Stimulated activated CD4-positive, alpha-beta T cell treated with anti-CD3 and anti-CD28 coated beads, Interleukin-2, amount 100 ng/mL, for 48 hours (primary cell): ENCODE results near the gene ITCH.
"Not testable (repeated sequence)": the region's sequence is repeated elsewhere in the genome, so short reads cannot be mapped to it uniquely, and the experiment has no call there.

Experiments used
- DNase-seq, 2 donors: peaks; one replicate each; pipeline ENCODE4 v3.0.0-alpha.2; 2020

Gene ITCH

DNA sequence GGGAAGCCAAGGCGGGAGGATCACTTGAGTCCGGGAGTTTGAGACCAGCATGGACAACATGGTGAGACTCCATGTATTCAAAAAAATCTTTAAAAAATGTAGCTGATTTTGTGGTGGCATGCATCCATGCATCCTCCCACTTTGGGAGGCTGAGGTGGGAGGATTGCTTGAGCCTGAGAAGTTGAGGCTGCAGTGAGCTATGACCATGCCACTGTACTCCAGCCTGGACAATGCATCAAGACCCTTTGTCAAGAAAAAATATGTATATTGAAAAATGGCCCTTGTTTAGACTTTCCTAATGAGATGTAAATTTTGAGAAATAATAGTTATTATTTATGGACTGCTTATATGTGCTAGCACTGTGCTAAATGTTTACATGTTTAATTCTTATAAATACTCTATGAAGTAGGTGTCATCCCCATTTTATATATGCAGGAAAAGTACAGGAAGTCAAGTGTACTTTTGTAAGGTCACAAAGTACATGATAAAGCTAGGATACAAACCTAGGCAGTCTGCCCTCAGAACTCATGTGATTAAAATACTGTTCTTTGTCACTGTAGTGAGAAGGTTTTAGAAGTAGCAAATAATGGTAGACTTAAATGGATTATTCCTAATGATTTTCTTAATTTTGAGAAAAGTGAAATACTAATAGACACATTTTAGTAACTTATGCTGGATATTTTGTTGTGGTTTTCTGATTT, 58.8 kb downstream of the ITCH start:
- DNase-seq, result no peak

DNA sequence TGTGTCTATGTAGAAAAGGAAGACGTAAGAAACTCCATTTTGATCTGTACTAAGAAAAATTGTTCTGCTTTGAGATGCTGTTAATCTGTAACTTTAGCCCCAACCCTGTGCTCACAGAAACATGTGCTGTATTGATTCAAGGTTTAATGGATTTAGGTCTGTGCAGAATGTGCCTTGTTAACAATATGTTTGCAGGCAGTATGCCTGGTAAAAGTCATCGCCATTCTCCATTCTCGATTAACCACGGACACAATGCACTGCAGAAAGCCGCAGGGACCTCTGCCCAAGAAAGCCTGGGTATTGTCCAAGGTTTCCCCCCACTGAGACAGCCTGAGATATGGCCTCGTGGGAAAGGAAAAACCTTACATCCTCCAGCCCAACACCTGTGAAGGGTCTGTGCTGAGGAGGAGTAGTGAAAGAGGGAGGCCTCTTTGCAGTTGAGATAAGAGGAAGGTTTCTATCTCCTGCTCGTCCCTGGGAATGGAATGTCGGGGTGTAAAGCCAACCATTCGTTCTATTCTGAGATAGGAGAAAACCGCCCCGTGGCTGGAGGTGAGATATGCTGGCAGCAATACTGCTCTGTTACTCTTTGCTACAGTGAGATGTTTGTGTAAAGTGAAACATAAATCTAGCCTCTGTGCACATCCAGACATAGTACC, 62.1 kb downstream of the ITCH start:
- DNase-seq, result not testable (repeated sequence)

DNA sequence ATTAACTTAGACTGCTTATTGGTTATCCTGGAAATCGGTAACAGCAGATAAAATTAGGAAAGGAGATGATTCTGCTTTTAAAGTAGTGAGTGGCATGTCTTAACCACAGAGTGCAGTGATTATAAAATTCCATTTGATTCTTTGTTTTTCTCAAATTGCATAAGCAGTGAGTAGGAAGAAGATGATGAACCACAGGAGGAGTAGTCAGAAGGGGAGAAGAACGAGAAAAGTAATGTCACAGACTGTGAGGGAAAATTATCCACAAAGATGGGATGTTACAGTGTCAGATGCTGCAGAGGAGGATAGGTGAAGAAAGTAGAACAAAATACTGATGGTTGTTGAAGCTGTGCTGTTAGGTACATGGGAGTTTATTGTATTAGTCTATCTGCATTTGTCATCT, 63.0 kb downstream of the ITCH start:
- DNase-seq, result no peak

GRCh38 chr20:34427331-34427730, 64.3 kb downstream of the ITCH start:
- no peak for DNase-seq

GRCh38 chr20:34427784-34428183, 64.7 kb downstream of the ITCH start:
- no peak for DNase-seq

GRCh38 chr20:34431168-34431567, 68.1 kb downstream of the ITCH start:
- DNase-seq, result no peak

DNA sequence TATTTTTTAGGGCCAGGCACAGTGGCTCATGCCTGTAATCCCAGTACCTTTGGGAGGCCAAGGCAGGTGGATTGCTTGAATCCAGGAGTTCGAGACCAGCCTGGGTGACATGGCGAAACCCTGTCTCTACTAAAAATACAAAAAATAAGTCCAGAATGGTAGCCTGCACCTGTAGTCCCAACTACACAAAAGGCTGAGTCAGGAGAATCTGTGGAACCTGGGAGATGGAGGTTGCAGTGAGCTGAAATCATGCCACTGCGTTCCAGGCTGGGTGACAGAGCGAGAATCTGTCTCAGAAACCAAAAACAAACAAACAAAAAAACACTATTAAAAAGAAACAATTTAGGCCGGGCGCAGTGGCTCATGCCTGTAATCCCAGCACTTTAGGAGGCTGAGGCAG, 69.6 kb downstream of the ITCH start:
- DNase-seq, result not testable (repeated sequence)

- DNase-seq, result no peak
Measured at GRCh38 chr20:34433391-34433790, 70.3 kb downstream of the ITCH start.

DNA sequence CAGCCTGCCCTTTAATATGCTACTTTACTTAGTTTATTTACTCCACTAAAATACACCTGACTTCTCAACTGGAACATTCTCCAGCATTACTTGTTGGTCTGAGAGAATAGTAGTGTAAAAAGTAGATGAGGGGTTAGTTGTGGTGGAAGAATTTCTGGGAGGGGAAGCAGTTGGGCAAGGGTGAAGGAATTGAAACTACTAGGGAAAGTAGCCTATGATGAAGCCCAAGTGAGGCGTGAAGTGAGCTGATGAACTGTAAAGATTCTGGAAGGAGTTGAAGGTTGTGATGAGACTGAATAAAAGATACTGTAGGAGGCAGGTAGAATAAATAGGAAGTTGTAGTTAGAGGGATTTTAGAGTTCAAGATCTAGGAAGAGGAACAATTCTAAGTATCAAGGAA, 72.5 kb downstream of the ITCH start:
- no peak for DNase-seq

DNA sequence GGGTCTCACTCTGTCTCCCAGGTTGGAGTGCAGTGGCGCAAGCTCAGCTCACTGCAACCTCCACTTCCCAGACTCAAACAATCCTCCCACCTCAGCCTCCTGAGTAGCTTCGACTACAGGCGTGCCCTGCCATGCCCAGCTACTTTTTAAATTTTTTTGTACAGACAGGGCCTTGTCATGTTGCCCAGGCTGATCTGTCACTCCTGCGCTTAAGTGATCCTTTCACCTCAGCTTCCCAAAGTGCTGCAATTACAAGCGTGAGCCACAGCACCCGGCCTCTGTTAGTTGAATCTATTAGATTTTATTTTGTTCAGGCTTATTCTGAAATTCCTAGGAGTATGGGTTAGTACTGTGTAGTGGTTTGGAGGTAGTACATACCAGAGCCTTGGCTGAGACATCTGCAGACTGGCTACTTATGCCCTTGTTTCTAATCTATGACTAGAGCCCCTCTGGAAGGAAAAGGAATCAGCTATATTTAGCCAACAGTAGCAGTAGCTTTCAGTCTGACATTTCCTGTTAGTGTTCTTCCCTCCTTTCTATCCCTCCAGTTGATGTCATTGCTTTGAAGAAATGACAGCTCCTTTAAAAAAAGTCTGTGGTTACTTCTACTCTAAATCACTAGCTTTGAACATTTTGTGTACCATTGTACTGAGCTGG, 74.4 kb downstream of the ITCH start:
- no peak for DNase-seq

DNA sequence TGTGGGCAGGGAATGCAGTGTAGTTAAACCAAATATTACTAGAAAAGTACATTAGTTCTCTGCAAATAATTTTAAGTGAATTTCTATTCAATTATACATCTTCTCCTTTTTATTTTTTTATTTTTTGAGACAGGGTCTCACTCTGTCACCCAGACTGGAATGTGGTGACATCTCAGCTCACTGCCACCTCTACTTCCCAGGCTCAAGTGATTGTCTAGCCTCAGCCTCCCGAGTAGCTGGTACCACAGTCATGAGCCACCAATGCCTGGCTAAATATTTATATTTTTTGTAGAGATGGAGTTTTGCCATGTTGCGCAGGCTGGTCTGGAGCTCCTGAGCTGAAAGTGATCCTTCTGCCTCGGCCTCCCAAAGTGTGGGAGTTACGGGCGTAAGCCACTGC, 76.1 kb downstream of the ITCH start:
- DNase-seq, result no peak

GRCh38 chr20:34441423-34441822, 78.3 kb downstream of the ITCH start:
- DNase-seq, result not testable (repeated sequence)

- no peak for DNase-seq
Measured at GRCh38 chr20:34443546-34443945, 80.5 kb downstream of the ITCH start.

DNA sequence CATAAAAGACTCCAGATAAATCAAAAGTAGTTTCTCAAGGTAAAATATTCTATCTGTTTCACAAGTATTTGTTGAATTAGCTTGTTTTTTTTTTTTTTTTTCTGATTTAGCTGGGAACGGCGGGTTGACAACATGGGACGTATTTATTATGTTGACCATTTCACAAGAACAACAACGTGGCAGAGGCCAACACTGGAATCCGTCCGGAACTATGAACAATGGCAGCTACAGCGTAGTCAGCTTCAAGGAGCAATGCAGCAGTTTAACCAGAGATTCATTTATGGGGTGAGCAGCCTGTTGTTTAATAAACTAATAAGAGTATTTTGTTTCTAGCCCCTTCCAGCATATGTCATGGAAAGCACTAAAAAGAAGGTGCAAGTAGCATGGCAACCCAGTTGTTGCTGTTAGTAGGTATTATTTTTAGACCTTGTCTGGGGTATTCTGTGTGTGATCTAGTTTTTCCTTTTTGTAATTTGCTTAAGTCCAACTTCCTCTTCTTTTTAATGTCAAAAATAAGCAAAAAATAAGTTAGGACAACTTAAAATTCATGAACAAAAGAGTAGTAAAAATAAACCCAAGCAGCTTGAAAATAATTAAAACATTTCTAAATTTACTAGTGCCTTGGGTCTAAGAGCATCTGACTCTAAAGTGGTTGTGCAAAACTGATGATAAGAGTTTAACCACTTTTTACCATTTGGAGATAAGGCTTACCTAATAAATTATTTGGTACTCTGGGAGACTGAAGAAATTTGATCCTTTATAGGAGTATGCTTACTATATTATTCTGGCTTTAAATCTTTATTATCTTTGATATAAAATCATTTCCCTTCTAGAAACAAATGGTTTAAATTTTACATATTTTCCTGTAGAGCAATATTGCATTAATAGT, 82.3 kb downstream of the ITCH start:
- no peak for DNase-seq

DNA sequence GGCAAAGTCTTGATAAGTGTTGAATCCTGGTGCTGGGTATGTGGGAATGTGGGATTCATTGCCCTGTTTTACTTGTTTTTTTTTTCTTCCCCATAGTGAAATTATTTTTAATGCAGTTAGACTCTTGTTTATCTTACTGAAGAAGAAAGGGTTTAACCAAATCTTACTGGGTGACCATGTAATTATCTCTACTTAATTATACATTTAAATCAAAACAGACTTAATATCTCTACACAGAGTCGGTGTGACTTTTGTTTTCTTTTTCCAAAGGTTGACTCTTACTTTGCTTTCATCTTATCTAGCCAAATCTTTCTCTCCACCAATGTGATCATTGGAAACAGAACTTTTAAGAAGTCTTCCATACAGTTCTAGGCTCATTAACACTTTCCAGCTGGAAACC, 85.4 kb downstream of the ITCH start:
- no peak for DNase-seq

- DNase-seq, result no peak
Measured at GRCh38 chr20:34449674-34450592, 86.9 kb downstream of the ITCH start.

DNA sequence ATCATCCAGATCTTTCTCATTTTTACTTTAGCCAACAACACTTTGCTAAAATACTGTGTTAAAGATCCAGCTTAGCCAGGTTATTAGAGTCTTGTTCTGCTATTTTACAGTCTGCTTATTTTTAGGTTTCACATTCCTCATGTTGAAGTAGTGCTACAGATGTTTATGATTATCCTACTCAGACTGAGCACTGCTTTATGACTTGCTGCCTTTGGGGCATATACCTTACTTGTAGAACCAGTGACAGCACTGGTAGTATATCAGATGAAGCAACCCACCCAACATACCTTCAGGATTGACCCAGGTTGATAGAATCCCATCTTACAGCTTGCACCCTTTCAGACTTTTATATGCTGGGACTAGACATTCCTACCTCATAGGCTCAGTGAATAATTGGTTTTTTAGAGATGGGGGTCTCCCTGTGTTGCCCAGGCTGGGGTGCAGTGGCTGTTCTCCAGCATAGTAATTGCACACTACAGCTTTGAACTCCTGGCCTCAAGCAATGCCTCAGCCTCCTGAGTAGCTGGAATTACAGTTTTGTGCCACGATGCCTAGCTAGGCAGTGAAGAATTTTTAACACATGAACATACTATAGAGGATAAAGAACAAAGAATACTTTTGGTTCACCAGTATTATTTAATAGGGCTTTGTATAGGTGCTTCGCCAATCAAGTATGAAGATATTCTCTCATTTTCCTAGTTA, 89.4 kb downstream of the ITCH start:
- no peak for DNase-seq

DNA sequence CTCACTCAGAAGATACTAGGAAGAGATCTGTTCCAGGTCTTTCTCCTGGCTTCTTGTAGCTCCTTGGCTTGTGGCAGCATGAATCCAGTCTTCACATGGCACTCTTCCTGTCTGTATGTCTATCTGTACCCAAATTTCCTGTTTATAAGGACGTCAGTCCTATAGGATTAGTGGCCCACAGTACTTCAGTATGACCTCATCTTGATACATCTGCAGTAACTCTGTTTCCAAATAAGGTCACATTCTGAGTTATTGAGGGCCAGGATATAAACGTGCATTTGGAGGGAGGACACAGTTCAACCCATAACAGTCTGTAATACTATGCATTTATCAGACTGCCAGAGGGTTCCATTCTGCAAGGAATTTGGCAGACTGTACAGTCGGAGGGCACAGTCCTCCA, 95.6 kb downstream of the ITCH start:
- no peak for DNase-seq

DNA sequence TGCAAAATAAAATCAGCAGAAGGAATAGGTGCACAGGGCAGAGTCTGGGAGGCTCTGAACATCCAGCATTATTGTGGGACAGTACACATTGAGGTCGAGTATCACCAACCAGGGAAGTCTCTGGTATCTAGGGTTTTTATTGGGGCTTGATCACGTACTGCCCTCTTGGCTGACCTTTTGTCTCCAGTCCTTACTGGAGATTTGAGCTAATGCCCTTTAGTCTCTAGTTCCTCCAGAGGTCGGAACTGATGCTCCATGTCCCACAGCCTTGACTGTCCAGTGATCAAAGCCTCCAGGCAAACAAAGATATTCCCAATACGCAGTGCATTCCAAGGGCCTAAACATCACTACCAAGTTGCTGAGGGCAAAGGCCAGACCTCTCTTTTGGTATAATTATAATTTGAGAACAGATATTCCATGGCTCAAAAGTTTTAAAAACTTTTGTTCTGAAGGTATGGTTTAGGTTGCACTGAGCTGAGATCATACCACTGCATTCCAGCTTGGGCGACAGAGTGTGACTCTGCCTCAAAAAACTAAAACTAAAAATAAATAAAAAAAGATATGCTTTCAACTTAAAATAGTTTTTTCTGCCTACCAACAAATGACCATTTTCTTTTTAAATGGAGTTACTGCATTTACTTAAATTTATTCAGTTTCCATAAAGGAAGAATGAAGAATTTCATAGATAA, 96.3 kb downstream of the ITCH start:
- DNase-seq, result no peak

GRCh38 chr20:34461779-34462087, 98.7 kb downstream of the ITCH start:
- no peak for DNase-seq

DNA sequence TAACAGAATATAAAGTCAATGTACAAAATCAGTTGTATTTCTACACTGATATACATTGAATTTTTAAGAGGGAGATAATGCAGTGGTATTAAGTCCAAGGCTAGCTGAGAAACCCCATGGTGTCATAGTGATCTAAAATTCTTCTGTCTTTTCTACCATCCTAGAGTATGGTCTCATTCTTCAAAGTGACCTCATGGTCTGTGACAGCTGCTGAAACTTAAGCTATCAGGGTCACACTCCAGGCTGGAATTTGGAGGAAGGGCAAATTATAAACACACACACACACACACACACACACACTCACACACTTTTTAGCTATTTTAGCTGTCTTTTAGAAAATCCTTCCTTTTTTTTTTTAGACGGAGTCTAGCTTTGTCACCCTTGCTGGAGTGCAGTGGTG, 105.9 kb downstream of the ITCH start:
- DNase-seq, result no peak
